Lower leg skin (tissue), 4 donors: Measurements from ENCODE around the gene MCM6. TPM values are rescaled to one million over a fixed set of nuclear protein-coding genes. Genes with fewer than 3 reads are reported as not detected.
A peak's percentile ranks its signal among the peaks of the same experiment; 100 is the strongest.

Experiments
- DNase-seq, 2 donors: peaks; one replicate each; pipeline ENCODE4 v3.0.0-alpha.2; 2019; ENCODE audit warnings: low spot score in 2 of 2
- H3K4me3 ChIP-seq: fragments of 200-600 bp; sonication (generic); 2 replicates; pipeline ENCODE4 v1.5.1; 2017; ENCODE audit warnings: mild to moderate bottlenecking, low read depth; ENCODE audit not compliant: poor library complexity, severe bottlenecking
- POLR2A ChIP-seq, 2 donors: fragments of 450-650 bp; IDR thresholded peaks; one replicate each; pipeline ENCODE4 v1.6.1; 2016 to 2017; ENCODE audit warnings: antibody characterized with exemption in 2 of 2, mild to moderate bottlenecking in 1 of 2, moderate library complexity in 1 of 2
- WGBS, 2 donors: methylation state at CpG; one replicate each; pipeline ENCODE4 v1.1.5; 2018; 5-methylcytosine and 5-hydroxymethylcytosine counted together
- intact Hi-C: fragments of 100-400 bp; cut with DNase I; formaldehyde crosslinking; loops from one replicate; pipeline ENCODE4 v1.15.0; 2023; ENCODE audit warnings: low total_unique reads
- total RNA-seq, 4 donors: library from RNA; depleted of rRNA; stranded (reverse); fragments of >200 nt; gene quantifications; one replicate each; pipeline ENCODE4 v1.1.0, GENCODE V29; 2016
- TF ChIP-seq, protein P1 (sequence below), 3 donors: fragments of 450-650 bp; IDR thresholded peaks; one replicate each; pipeline ENCODE4 v1.5.1; 2016; ENCODE audit warnings: antibody characterized with exemption in 3 of 3, mild to moderate bottlenecking in 3 of 3, moderate library complexity in 2 of 3

The MCM6 gene
- total RNA-seq, 4 donors from 2014 or later = 4.5 to 8.5 (median 6.0) TPM

GRCh38 chr2:135836596-135837270, 39.5 kb downstream of the MCM6 start, which contains the start of gene LCT:
TSS of gene LCT (minus strand) at chr2:135837184. CDS start at chr2:135837169, 15 bp downstream.
- TF ChIP-seq POLR2A (IDR thresholded peaks at IDR 0.05) = no peak
- TF ChIP-seq, protein P1, sequence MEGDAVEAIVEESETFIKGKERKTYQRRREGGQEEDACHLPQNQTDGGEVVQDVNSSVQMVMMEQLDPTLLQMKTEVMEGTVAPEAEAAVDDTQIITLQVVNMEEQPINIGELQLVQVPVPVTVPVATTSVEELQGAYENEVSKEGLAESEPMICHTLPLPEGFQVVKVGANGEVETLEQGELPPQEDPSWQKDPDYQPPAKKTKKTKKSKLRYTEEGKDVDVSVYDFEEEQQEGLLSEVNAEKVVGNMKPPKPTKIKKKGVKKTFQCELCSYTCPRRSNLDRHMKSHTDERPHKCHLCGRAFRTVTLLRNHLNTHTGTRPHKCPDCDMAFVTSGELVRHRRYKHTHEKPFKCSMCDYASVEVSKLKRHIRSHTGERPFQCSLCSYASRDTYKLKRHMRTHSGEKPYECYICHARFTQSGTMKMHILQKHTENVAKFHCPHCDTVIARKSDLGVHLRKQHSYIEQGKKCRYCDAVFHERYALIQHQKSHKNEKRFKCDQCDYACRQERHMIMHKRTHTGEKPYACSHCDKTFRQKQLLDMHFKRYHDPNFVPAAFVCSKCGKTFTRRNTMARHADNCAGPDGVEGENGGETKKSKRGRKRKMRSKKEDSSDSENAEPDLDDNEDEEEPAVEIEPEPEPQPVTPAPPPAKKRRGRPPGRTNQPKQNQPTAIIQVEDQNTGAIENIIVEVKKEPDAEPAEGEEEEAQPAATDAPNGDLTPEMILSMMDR (IDR thresholded peaks at IDR 0.05) = no peak
- no peak for DNase-seq
- H3K4me3 ChIP-seq = no peak within 1 kb of the TSS
- intact Hi-C loops = no loop called here
- 96% methylated on average over 12 of the region's 12 CpGs for WGBS, 2 donors

- no peak overlapping the region for H3K4me3 ChIP-seq
- WGBS, 2 donors = 94 to 97% methylated on average over 6 of the region's 6 CpGs
- intact Hi-C loops = no loop called here
- TF ChIP-seq POLR2A (IDR thresholded peaks at IDR 0.05) = no peak
- TF ChIP-seq, protein P1 (IDR thresholded peaks at IDR 0.05) = no peak
- peak in 1 of 2 donors; percentile 39 for DNase-seq
These were observed 43.4 kb downstream of the MCM6 start for GRCh38 chr2:135832891-135833290.

DNA sequence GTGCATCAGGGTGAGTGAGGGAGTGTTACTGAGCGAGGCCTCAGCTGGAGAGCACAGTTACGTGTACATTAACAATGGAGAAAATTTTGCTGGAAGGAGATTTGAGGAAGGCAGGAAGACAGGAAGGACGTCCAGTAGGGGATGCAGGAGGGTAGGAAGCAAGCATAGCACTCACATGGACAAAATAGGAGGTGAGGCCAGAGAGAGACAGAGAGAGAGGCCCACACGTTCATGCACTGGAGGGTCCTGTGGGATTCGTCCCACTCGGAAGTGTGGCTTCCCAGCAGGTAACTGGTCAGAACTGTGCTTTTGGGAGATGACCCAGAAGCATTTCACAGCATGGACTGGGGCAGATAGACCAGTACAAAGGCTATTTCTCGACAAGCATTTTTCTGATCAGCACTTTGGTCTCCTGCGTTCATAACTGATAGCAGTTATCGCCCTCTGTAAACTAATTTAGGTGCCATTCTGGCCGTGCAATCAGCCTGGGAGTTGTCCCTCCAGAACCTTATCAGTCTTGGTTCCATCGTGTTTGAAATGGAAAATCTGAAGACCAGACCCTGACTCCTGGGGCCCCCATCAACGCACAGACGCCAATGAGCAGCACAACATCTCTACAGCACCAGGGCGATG, 44.9 kb downstream of the MCM6 start:
- DNase-seq = peak in 1 of 2 donors; percentile 54
- 84 to 86% methylated on average over 14 of the region's 14 CpGs for WGBS, 2 donors
- no peak overlapping the region for H3K4me3 ChIP-seq
- TF ChIP-seq POLR2A (IDR thresholded peaks at IDR 0.05) = no peak
- TF ChIP-seq, protein P1 (IDR thresholded peaks at IDR 0.05) = no peak
- intact Hi-C loops = no loop called here

DNA sequence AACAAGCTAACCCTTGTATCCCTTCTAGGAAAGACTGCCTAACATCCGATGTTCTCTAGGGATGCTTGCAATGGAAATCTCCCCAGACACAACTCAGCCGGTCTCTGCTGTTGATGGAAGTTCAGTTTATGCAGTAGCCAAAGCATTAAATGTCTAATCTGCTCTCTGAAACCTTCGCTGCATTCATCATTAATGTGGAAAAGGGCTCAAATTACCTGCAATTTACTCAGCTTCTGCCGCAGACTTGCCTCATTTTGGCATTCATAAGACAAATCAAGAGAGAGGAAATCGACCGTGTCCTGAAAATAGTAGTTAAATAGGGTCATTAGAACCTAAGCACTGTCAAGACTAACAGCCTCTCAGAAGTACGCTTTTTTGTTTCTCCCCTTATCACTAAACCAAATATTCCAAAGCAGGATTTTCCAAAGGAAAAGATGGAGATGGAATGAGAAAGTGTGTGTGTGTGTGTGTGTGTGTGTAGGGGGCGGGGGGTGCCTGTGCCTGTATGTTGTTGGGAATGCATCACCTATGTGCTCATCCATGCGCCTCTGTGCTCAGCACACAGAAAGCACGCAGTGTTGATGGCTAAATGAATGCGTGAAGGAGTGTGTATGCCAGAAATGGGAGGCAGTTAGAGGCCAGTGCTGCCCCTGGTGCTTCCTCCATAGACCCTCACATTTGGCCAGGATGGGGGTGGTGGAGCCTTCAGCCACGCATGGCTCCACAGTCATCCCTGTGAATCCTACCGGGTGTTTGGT, 46.7 kb downstream of the MCM6 start:
- intact Hi-C loops = no loop called here
- no peak for DNase-seq
- no peak overlapping the region for H3K4me3 ChIP-seq
- no peak for TF ChIP-seq POLR2A (IDR thresholded peaks at IDR 0.05)
- TF ChIP-seq, protein P1 (IDR thresholded peaks at IDR 0.05) = no peak
- WGBS, 2 donors = 75 to 86% methylated on average over 13 of the region's 13 CpGs

DNA sequence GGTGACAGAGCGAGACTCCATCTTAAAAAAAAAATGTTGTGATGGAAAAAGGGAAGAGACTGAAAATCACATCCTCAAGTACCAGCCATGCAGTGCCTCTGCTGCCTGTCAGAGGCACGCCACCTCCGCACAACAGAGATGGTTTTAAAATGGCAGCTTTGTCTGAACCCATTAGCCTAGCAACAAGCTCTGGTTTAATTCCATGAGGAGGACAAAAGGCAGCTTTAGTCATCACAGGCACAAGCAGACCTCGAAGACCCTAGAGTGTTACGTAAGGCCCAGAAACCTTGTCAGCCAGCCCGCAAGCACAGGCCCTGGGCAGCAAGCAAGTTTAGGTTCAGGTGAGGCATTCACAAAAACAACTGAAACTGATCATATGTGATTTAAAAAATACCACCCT, 49.7 kb downstream of the MCM6 start:
- 90 to 92% methylated on average over 6 of the region's 6 CpGs for WGBS, 2 donors
- peak in 1 of 2 donors; percentile 18 for DNase-seq
- intact Hi-C loops = no loop called here
- H3K4me3 ChIP-seq = no peak overlapping the region
- TF ChIP-seq POLR2A (IDR thresholded peaks at IDR 0.05) = no peak
- TF ChIP-seq, protein P1 (IDR thresholded peaks at IDR 0.05) = no peak
